HG02763 (cell line): ENCODE results near the gene MXI1.

Experiments used
- ATAC-seq: cut with Tn5 transposase; IDR thresholded peaks from one replicate; pipeline ENCODE4 v1.9.1; 2021; ENCODE audit warnings: mild to moderate bottlenecking, moderate library complexity; ENCODE audit not compliant: unreplicated experiment

The MXI1 gene

GRCh38 chr10:110273474-110273873 is 66.1 kb downstream of the MXI1 start:
- ATAC-seq, result no peak

- no peak for ATAC-seq
These were observed 66.7 kb downstream of the MXI1 start for GRCh38 chr10:110274072-110274627.

GRCh38 chr10:110274647-110275046 is 67.2 kb downstream of the MXI1 start:
- no peak for ATAC-seq

- ATAC-seq, result no peak
These were observed 67.8 kb downstream of the MXI1 start for GRCh38 chr10:110275128-110275729.

- no peak for ATAC-seq
These were observed 69.2 kb downstream of the MXI1 start for GRCh38 chr10:110276603-110277002.

- no peak for ATAC-seq
These were observed 70.2 kb downstream of the MXI1 start for GRCh38 chr10:110277591-110277990.

- no peak for ATAC-seq
These were observed 71.4 kb downstream of the MXI1 start for GRCh38 chr10:110278562-110279406.

GRCh38 chr10:110279407-110279986 is 72.1 kb downstream of the MXI1 start:
- no peak for ATAC-seq

GRCh38 chr10:110284262-110284661 is 76.9 kb downstream of the MXI1 start:
- ATAC-seq, result no peak

GRCh38 chr10:110285501-110285900 is 78.1 kb downstream of the MXI1 start:
- no peak for ATAC-seq

GRCh38 chr10:110286841-110287240 is 79.4 kb downstream of the MXI1 start:
- no peak for ATAC-seq

GRCh38 chr10:110296966-110297365 is 89.6 kb downstream of the MXI1 start:
- no peak for ATAC-seq

GRCh38 chr10:110300486-110300986 is 93.1 kb downstream of the MXI1 start:
- no peak for ATAC-seq

- no peak for ATAC-seq
These were observed 96.3 kb downstream of the MXI1 start for GRCh38 chr10:110303681-110304080.

- ATAC-seq, result peak; percentile 31
These were observed 97.0 kb downstream of the MXI1 start for GRCh38 chr10:110304394-110304779.

GRCh38 chr10:110304780-110305421 is 97.5 kb downstream of the MXI1 start, which contains the start of gene SMNDC1:
Gene SMNDC1 (minus strand): TSS chr10:110304920. CDS start chr10:110303587, 1,333 bp downstream.
- ATAC-seq, result peak; percentile 92

- peak; percentile 40 for ATAC-seq
These were observed 98.5 kb downstream of the MXI1 start for GRCh38 chr10:110305767-110306451.

GRCh38 chr10:110306452-110306768 is 99.0 kb downstream of the MXI1 start:
- no peak for ATAC-seq

GRCh38 chr10:110307805-110308204 is 100.4 kb downstream of the MXI1 start:
- ATAC-seq, result no peak

GRCh38 chr10:110310741-110311140 is 103.3 kb downstream of the MXI1 start:
- ATAC-seq, result no peak
